HCT116 (cell line): ENCODE measurements around the gene TEN1. TPM values are rescaled to one million over a fixed set of nuclear protein-coding genes. Genes with fewer than 3 reads are reported as not detected.

ENCODE experiments used
- ATAC-seq: fragments of 200-7000 bp; cut with Tn5 transposase; 2 replicates; pipeline ENCODE4 v1.9.1; 2020; ENCODE audit warnings: mild to moderate bottlenecking, moderate library complexity
- BruUV-seq: library from RNA; stranded (reverse); fragments of 400-500 nt; replicated peaks from 2 replicates; lab custom pipeline; 2021; lab: Mats Ljungman, UMichigan
- CTCF ChIA-PET: fragments of 300-600 bp; sonication (Branson Sonifier 250); formaldehyde crosslinking; loops from one replicate; lab custom pipeline; 2021; ENCODE audit warnings: antibody characterized with exemption; lab: Charles Lee
- POLR2A ChIA-PET: fragments of 300-600, 350-600 bp; sonication (Branson Sonifier 250); formaldehyde crosslinking; loops from one replicate; lab custom pipeline; 2021; ENCODE audit warnings: antibody characterized with exemption; lab: Charles Lee
- RAD21 ChIA-PET, 2 experiments: fragments of 300-600 bp; sonication (Branson Sonifier 250); formaldehyde crosslinking; loops; one replicate each; lab custom pipeline; 2023; ENCODE audit warnings: low total read pairs in 2 of 2; ENCODE audit not compliant: uncharacterized antibody in 2 of 2, unreplicated experiment in 2 of 2, low non-redundant PET in 1 of 2; lab: Charles Lee
- DNase-seq: peaks from one replicate; pipeline ENCODE4 v3.0.0-alpha.2; 2010; ENCODE audit warnings: low read depth, low spot score
- H2AFZ ChIP-seq: fragments of 200-600 bp; shearing (Covaris generic), sonication (generic); 2 replicates; pipeline ENCODE4 v1.6.1; 2017; ENCODE audit warnings: low read depth, mixed run types, mixed read lengths, antibody characterized with exemption, low read length; ENCODE audit not compliant: poor library complexity, severe bottlenecking
- H3K27ac ChIP-seq: 2 replicates; pipeline ENCODE4 v1.5.1; 2012; ENCODE audit warnings: low read depth, low read length
- H3K27me3 ChIP-seq: fragments of 200-600 bp; sonication (generic); 2 replicates; pipeline ENCODE4 v1.6.1; 2016; ENCODE audit warnings: mixed run types, low read length, mixed read lengths; ENCODE audit not compliant: insufficient read depth
- H3K36me3 ChIP-seq, 2 experiments: fragments of 200-500 bp in 1 of 2; fragments of 200-600 bp in 1 of 2; sonication (Bioruptor generic) in 1 of 2; sonication (generic) in 1 of 2; 2 replicates each; pipeline versions ENCODE4 v1.5.1 to v1.6.1; 2014 to 2016; ENCODE audit warnings: low read length in 2 of 2, inconsistent platforms in 1 of 2, mixed read lengths in 1 of 2, mixed run types in 1 of 2; ENCODE audit not compliant: insufficient read depth in 2 of 2, control insufficient read depth in 1 of 2
- H3K4me1 ChIP-seq, 2 experiments: fragments of 200-600 bp in 1 of 2; sonication (generic) in 1 of 2; 2 replicates each; pipeline versions ENCODE4 v1.5.1 to v1.6.1; 2012 to 2017; ENCODE audit warnings: low read length in 2 of 2, inconsistent platforms in 1 of 2, mild to moderate bottlenecking in 1 of 2, mixed read lengths in 1 of 2, mixed run types in 1 of 2, moderate library complexity in 1 of 2; ENCODE audit not compliant: insufficient read depth in 2 of 2, control insufficient read depth in 1 of 2
- H3K4me2 ChIP-seq: fragments of 200-600 bp; sonication (generic); 2 replicates; pipeline ENCODE4 v1.6.1; 2017; ENCODE audit warnings: mixed run types, low read length, mixed read lengths
- H3K4me3 ChIP-seq, 2 experiments: fragments of 200-600 bp in 1 of 2; sonication (generic) in 1 of 2; replicated peaks in 1 of 2; 2 replicates each; pipeline ENCODE4 v1.5.1; 2011 to 2016; ENCODE audit warnings: low read length in 2 of 2, control low read depth in 1 of 2, low read depth in 1 of 2, mild to moderate bottlenecking in 1 of 2, mixed read lengths in 1 of 2, mixed run types in 1 of 2
- H3K79me2 ChIP-seq: fragments of 200-600 bp; sonication (generic); 2 replicates; pipeline ENCODE4 v1.6.1; 2017; ENCODE audit warnings: mild to moderate bottlenecking, mixed run types, low read length, moderate library complexity, mixed read lengths; ENCODE audit not compliant: insufficient read depth
- H3K9ac ChIP-seq: fragments of 200-600 bp; sonication (generic); 2 replicates; pipeline ENCODE4 v1.6.1; 2016; ENCODE audit warnings: low read length, mixed read lengths
- H3K9me2 ChIP-seq: fragments of 200-600 bp; sonication (generic), shearing (Covaris generic); 2 replicates; pipeline ENCODE4 v1.6.1; 2017; ENCODE audit warnings: mixed run types, mild to moderate bottlenecking, moderate library complexity; ENCODE audit not compliant: insufficient read depth
- H3K9me3 ChIP-seq, 2 experiments: fragments of 200-500 bp in 1 of 2; fragments of 200-600 bp in 1 of 2; sonication (Bioruptor generic) in 1 of 2; sonication (generic) in 1 of 2; 2 replicates each; pipeline ENCODE4 v1.6.1; 2014 to 2017; ENCODE audit warnings: low read length in 2 of 2, mixed read lengths in 2 of 2, inconsistent platforms in 1 of 2, low read depth in 1 of 2, mild to moderate bottlenecking in 1 of 2, mixed run types in 1 of 2, moderate library complexity in 1 of 2; ENCODE audit not compliant: control insufficient read depth in 1 of 2, insufficient read depth in 1 of 2
- H4K20me1 ChIP-seq: fragments of 200-600 bp; sonication (generic), shearing (Covaris generic); 2 replicates; pipeline ENCODE4 v1.6.1; 2017; ENCODE audit warnings: mixed run types, mild to moderate bottlenecking, moderate library complexity; ENCODE audit not compliant: insufficient read depth
- CEBPB ChIP-seq: IDR thresholded peaks from 2 replicates; pipeline ENCODE4 v1.6.1; 2012; ENCODE audit warnings: low read depth
- EZH2 ChIP-seq: fragments of 200-600 bp; sonication (generic); IDR thresholded peaks from 2 replicates; pipeline ENCODE4 v1.6.1; 2017; ENCODE audit warnings: antibody characterized with exemption, mixed run types
- EZH2phosphoT487 ChIP-seq: fragments of 200-600 bp; IDR thresholded peaks from 2 replicates; pipeline ENCODE4 v1.6.1; 2018; ENCODE audit warnings: antibody characterized with exemption, borderline replicate concordance
- FOSL1 ChIP-seq: IDR thresholded peaks from 2 replicates; pipeline ENCODE4 v1.6.1; 2012; ENCODE audit warnings: low read depth
- JUND ChIP-seq: IDR thresholded peaks from 2 replicates; pipeline ENCODE4 v1.6.1; 2012
- RAD21 ChIP-seq: IDR thresholded peaks from 2 replicates; pipeline ENCODE4 v1.6.1; 2012; ENCODE audit warnings: low read depth, mild to moderate bottlenecking
- REST ChIP-seq: IDR thresholded peaks from 2 replicates; pipeline ENCODE4 v1.6.1; 2012; ENCODE audit warnings: low read depth
- SIN3A ChIP-seq: IDR thresholded peaks from 2 replicates; pipeline ENCODE4 v1.6.1; 2012; ENCODE audit warnings: low read depth
- SP1 ChIP-seq: IDR thresholded peaks from 2 replicates; pipeline ENCODE4 v1.6.1; 2012; ENCODE audit warnings: low read depth
- TCF7L2 ChIP-seq: IDR thresholded peaks from 2 replicates; pipeline ENCODE4 v1.7.0; 2011; ENCODE audit warnings: borderline replicate concordance, inconsistent platforms; ENCODE audit not compliant: insufficient read depth, insufficient read length; ENCODE audit errors: extremely low read depth
- YY1 ChIP-seq: IDR thresholded peaks from 2 replicates; pipeline ENCODE4 v1.6.1; 2011; ENCODE audit warnings: low read length, low read depth, moderate library complexity, mild to moderate bottlenecking; ENCODE audit not compliant: insufficient replicate concordance; ENCODE audit errors: extremely low read depth
- ZFX ChIP-seq: fragments of 450-650 bp; IDR thresholded peaks from 2 replicates; pipeline ENCODE4 v1.6.1; 2017
- ZNF274 ChIP-seq: fragments of 200-500 bp; sonication (Bioruptor generic); IDR thresholded peaks from 2 replicates; pipeline ENCODE4 v1.6.1; 2014; ENCODE audit warnings: mild to moderate bottlenecking, low read depth, low read length, inconsistent platforms
- intact Hi-C: fragments of 100-400 bp; cut with micrococcal nuclease; formaldehyde crosslinking; loops from 2 replicates; pipeline ENCODE4 v1.10.0; 2022
- total RNA-seq: library from RNA; stranded (reverse); gene quantifications from one replicate; pipeline ENCODE4 v1.2.1, GENCODE V29; 2021; ENCODE audit not compliant: unreplicated experiment
- TF ChIP-seq, protein P1 (sequence below): IDR thresholded peaks from 2 replicates; pipeline ENCODE4 v1.6.1; 2012

Gene TEN1
- total RNA-seq, 1 experiment from 2014 or later = 18.5 TPM

DNA sequence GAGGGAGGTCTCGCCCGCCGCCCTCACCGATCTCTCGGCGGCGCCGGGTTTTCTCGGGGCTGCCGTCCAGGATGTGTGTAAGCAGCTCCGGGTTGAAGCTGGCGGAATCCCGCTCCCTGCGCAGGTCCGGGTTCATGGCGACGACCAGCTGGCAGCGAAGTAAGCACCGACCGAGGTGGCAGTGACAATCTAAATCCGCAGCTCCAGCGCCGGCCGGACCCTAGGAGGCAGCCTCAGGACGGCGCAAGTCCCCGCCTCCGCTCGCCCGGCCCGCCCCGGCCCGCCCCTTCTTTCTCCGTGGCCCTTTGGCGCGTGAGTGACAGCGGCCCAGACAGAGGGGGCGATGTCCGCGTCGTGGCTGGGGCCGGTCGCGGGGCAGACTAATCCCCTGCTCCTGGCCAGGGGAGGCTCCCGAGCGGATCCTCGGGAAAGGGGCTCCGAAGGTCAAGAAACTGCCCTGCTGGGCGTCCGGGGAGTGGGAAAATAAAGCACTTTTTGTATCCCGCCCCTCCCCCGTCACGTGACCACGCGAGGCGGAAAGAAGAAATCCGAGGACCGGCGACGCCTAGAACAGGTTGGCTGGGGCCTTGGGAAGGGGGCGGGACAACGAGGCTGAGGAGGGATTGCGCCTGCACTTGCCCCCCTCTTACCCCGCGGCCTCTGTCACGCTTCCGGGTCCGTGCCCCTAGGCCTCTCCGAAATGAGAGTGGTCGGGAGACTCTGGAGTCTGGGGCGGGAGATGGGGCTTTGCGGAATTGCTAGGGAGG, at the start of gene TEN1, which contains the start of gene ACOX1 (continued):
- peak; percentile 84 for TF ChIP-seq YY1
- no peak; the same call in 1 of the 2 replicates for TF ChIP-seq ZFX
- TF ChIP-seq CEBPB = no peak
- peak; percentile 82 for TF ChIP-seq SP1
- no peak for TF ChIP-seq RAD21
- TF ChIP-seq TCF7L2 = no peak
- peak; percentile 96 for TF ChIP-seq SIN3A
- TF ChIP-seq JUND = no peak

- CTCF ChIA-PET = no interaction called here
- Histone ChIP-seq H3K27ac (no peak overlapping the region), H3K36me3 (no peaks in the 10 kb centered on the region), H2AFZ (no peak overlapping the region), H3K9me2 (no peaks in the 10 kb centered on the region), H3K79me2 (no peaks in the 10 kb centered on the region), H4K20me1 (no peaks in the 10 kb centered on the region), H3K4me2 (no peak overlapping the region), H3K4me3 (no peak overlapping the region), H3K27me3 (no peaks in the 10 kb centered on the region), H3K9ac (no peak overlapping the region), H3K9me3 (no peaks in the 10 kb centered on the region), H3K4me1 (peaks cover 0 to 8% of the 10 kb centered on the region in 2 experiments; a peak in 2 of 4 replicates)
- ATAC-seq = no peak
- TF ChIP-seq EZH2phosphoT487 (no peak), YY1 (no peak), REST (no peak), CEBPB (no peak), SP1 (no peak), ZNF274 (no peak), FOSL1 (no peak), EZH2 (no peak), JUND (no peak), SIN3A (no peak)
- TF ChIP-seq, protein P1, sequence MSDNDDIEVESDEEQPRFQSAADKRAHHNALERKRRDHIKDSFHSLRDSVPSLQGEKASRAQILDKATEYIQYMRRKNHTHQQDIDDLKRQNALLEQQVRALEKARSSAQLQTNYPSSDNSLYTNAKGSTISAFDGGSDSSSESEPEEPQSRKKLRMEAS = no peak
- intact Hi-C loops = no loop called here
- DNase-seq = no peak
- POLR2A ChIA-PET = no interaction called here
- RAD21 ChIA-PET = no interaction called here
- BruUV-seq = no TSS peak
Measured at GRCh38 chr17:75931062-75931461, 48.0 kb upstream of the TEN1 start.
